ENCODE data around the gene GRIN2C. TPM values are rescaled to one million over a fixed set of nuclear protein-coding genes. Genes with fewer than 3 reads are reported as not detected.

GRIN2C gene
- total and polyA plus RNA-seq, 9 of the 15 experiments (the other 6 are each of a cell fraction or from before 2014, with no cell fraction given): under 0.01 to 0.33 (median 0.10) TPM; not detected in 2

- TF ChIP-seq SMARCA5 (IDR thresholded peaks at IDR 0.05) (0 out of 2 replicates have a peak, but pooled peaks have one; percentile 17), SAFB (IDR thresholded peaks at IDR 0.05; ENCODE audit: borderline replicate concordance, low read depth, low read length) (no peak), POLR2AphosphoS5 (IDR thresholded peaks at IDR 0.05; ENCODE audit: control insufficient read depth, insufficient read depth, low read depth, low read length) (peak; percentile 27; the same call in 1 of the 2 replicates), ELF2 (CRISPR knock-in tag; IDR thresholded peaks at IDR 0.05) (0 out of 2 replicates have a peak, but pooled peaks have one; percentile 35), KDM1A (IDR thresholded peaks at IDR 0.05) (peak; percentile 67 to 78), CREM (IDR thresholded peaks at IDR 0.05; ENCODE audit: low read depth) (peak; percentile 26; the same call in 1 of the 2 replicates), RNF2 (IDR thresholded peaks at IDR 0.05) (peak; percentile 86), PRPF4 (IDR thresholded peaks at IDR 0.05; ENCODE audit: insufficient read depth, low read depth, low read length, poor library complexity, severe bottlenecking) (no peak), CHCHD3 (CRISPR knock-in tag; IDR thresholded peaks at IDR 0.05) (peak; percentile 35; the same call in 1 of the 2 replicates), SFPQ (IDR thresholded peaks at IDR 0.05; ENCODE audit: low read depth, low read length) (no peak), MEF2D (tag; conservative IDR thresholded peaks at IDR 0.05; ENCODE audit: low read depth) (no peak; the same call in 1 of the 2 replicates), MCM2 (IDR thresholded peaks at IDR 0.05; ENCODE audit: low read depth) (no peak), JUNB (CRISPR knock-in tag; conservative IDR thresholded peaks at IDR 0.05) (no peak), NKRF (IDR thresholded peaks at IDR 0.05; ENCODE audit: borderline replicate concordance) (no peak), ID3 (CRISPR knock-in tag; IDR thresholded peaks at IDR 0.05) (0 out of 2 replicates have a peak, but pooled peaks have one; percentile 48), ID3 (tag; IDR thresholded peaks at IDR 0.05) (peak; percentile 79; the same call in 1 of the 2 replicates), RBM39 (optimal IDR thresholded peaks at IDR 0.05; ENCODE audit: low read depth, low read length) (no peak), PYGO2 (tag; IDR thresholded peaks at IDR 0.05) (peak; percentile 49; the same call in 1 of the 2 replicates), TAF7 (tag; IDR thresholded peaks at IDR 0.05) (peak; percentile 63; the same call in 1 of the 2 replicates), ZNF668 (CRISPR knock-in tag; IDR thresholded peaks at IDR 0.05) (peak; percentile 80; the same call in 1 of the 2 replicates), TRIM24 (IDR thresholded peaks at IDR 0.05) (peak; percentile 24 to 45; a peak in 1 of 4 replicates), ZBTB12 (CRISPR knock-in tag; IDR thresholded peaks at IDR 0.05) (0 out of 2 replicates have a peak, but pooled peaks have one; percentile 37), MEF2A (IDR thresholded peaks at IDR 0.05; ENCODE audit: control insufficient read depth, low read depth, low read length) (no peak), NR2C2 (CRISPR knock-in tag; IDR thresholded peaks at IDR 0.05) (no peak), NR2C2 (tag; IDR thresholded peaks at IDR 0.05) (peak; percentile 85)
These were observed 16.4 kb upstream of the GRIN2C start (continued) for GRCh38 chr17:74875977-74876593.

All from K562 (cell line).